ENCODE measurements around the gene ABCC4.

Gene ABCC4, protein sequence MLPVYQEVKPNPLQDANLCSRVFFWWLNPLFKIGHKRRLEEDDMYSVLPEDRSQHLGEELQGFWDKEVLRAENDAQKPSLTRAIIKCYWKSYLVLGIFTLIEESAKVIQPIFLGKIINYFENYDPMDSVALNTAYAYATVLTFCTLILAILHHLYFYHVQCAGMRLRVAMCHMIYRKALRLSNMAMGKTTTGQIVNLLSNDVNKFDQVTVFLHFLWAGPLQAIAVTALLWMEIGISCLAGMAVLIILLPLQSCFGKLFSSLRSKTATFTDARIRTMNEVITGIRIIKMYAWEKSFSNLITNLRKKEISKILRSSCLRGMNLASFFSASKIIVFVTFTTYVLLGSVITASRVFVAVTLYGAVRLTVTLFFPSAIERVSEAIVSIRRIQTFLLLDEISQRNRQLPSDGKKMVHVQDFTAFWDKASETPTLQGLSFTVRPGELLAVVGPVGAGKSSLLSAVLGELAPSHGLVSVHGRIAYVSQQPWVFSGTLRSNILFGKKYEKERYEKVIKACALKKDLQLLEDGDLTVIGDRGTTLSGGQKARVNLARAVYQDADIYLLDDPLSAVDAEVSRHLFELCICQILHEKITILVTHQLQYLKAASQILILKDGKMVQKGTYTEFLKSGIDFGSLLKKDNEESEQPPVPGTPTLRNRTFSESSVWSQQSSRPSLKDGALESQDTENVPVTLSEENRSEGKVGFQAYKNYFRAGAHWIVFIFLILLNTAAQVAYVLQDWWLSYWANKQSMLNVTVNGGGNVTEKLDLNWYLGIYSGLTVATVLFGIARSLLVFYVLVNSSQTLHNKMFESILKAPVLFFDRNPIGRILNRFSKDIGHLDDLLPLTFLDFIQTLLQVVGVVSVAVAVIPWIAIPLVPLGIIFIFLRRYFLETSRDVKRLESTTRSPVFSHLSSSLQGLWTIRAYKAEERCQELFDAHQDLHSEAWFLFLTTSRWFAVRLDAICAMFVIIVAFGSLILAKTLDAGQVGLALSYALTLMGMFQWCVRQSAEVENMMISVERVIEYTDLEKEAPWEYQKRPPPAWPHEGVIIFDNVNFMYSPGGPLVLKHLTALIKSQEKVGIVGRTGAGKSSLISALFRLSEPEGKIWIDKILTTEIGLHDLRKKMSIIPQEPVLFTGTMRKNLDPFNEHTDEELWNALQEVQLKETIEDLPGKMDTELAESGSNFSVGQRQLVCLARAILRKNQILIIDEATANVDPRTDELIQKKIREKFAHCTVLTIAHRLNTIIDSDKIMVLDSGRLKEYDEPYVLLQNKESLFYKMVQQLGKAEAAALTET (N-terminal part only)
- 9.3 to 40.2 (median 20.4) reads per million in 18 experiments for total RNA-seq

DNA sequence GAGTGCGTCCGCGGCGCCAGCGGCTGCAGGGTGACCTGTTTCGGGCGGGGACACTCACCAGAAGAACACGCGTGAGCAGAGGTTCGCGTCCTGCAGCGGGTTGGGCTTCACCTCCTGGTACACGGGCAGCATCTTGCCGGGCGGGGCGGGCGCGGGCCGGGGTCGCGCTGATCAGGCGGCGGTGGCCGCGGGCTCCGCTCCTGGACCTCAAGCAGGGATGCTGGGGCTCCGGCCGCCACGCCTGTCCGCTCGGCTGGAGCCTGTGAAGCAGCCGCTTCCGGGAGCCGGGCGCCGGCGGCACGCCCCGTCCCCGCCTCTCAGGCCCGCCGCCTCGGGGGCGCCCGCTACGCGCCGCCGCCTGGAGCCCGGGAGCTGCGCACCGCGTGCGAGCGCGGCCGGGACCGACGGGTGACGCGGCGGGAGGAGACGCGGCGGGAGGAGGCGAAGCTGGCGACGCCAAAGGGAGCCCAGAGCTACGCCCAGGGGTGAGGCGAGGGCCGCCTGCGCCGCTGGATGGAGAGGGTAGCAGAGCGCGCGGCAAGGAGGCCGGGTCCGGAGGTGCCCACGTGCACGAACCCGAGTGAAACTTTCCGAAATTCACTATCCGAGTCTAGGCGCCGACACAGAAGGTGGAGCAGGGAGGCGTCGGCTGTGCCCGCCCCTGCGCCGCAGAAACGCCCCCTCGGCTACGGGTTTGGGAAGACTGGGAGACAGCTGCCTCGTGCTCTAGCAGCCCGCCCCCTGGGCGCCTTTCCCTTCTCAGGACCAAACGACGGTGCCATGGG lies at the start of gene ABCC4:
TSS of gene ABCC4 (minus strand) at position 269 of the 785 bp plus-strand sequence. CDS start at position 132, 137 bp downstream.
- peak; percentile 60 to 82 for DNase-seq

- DNase-seq, result peak in 1 of 2 donors; percentile 8
Measured at GRCh38 chr13:95349267-95349666, 48.0 kb upstream of the ABCC4 start.

DNA sequence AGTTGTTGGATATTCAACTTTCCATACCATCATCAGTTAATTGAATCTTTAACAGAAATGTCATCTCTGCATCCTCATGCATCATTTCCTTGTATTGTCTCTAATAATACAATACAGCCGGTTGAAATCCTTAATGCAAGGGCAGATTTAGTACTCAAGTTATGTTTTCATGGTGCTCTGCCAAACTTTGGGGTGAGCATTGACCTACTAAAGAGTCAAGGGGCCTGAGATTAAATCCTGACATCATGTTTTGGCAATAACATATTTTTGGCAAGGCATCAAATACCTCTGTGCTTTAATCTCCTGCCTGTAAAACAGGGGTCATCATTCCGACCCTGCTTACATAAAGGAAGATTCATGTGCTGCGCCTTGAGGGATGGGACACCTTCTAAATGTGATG lies 42.7 kb upstream of the ABCC4 start:
- DNase-seq, result no peak

DNA sequence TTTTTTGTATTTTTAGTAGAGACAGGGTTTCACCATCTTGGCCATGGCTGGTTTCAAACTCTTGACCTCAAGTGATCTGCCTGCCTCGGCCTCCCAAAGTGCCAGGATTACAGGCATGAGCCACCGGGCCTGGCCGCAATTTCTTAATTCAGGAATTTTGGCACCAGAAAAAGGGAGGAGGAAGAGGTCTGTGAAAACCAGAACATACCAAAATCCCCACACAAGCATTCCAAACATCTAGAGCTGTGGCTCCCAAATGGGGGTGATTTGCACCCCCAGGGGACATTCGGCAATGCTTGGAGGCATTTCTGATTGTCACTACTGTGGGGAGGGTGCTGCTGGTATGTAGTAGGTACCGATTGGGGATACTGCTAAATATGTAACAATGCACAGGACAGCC lies 40.2 kb upstream of the ABCC4 start:
- DNase-seq, result no peak

- DNase-seq, result no peak
Measured at GRCh38 chr13:95338905-95339304, 37.7 kb upstream of the ABCC4 start.

DNA sequence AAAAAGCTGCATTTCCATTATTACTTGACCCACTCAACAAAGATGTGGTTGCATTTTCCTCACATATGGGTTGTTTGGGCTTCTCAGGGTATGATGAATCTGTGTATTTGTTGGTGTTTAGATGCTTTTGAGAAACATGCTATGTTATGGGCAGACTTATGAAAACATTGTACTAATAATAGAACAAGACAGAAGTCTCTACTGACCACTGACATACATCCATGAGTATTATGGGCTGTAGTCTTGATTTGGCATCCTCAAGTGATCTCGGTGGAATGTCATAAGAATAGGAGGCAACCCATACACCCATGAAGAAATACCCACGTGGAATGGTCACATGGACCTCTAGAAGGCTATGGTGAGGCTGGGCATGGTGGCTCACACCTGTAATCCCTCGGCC lies 36.3 kb upstream of the ABCC4 start:
- DNase-seq, result no peak

GRCh38 chr13:95335667-95336066 lies 34.4 kb upstream of the ABCC4 start:
- DNase-seq, result no peak

GRCh38 chr13:95328386-95328785 lies 27.1 kb upstream of the ABCC4 start:
- no peak for DNase-seq

- DNase-seq, result no peak
Measured at GRCh38 chr13:95327190-95327589, 25.9 kb upstream of the ABCC4 start.

- DNase-seq, result no peak
Measured at GRCh38 chr13:95326695-95327094, 25.4 kb upstream of the ABCC4 start.

- DNase-seq, result no peak
Measured at GRCh38 chr13:95325485-95325884, 24.2 kb upstream of the ABCC4 start.

DNA sequence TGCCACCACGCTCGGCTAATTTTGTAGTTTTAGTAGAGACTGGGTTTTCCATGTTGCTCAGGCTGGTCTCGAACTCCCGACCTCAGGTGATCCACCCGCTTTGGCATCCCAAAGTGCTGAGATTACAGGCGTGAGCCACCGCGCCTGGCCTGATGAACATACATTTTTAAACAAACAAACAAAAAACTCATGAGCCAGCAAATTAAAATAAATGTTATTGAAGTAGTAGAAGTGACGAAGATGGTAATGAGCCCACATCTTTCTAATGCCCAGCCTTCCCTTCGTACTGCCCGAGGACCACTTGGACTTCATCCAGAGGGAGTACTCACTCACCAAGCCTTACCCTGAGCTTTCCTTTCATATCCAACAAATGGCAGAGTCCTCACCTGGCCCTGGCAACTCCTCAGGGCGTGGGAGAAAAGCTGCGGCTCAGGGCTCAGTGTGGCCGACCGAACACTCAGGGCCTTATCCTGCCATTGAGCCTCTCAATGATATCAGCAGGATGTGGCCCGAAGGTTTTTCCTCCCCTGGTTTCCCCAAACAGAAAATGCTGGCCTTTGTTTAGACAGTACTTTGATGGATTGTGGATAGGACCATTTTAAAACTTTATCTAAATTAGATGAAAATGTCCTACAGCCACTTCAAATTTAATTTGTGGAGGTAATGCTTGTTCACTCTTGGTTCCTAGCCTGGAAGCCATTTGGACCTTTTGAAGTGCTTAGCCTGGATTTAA lies 22.8 kb upstream of the ABCC4 start:
- no peak for DNase-seq

DNA sequence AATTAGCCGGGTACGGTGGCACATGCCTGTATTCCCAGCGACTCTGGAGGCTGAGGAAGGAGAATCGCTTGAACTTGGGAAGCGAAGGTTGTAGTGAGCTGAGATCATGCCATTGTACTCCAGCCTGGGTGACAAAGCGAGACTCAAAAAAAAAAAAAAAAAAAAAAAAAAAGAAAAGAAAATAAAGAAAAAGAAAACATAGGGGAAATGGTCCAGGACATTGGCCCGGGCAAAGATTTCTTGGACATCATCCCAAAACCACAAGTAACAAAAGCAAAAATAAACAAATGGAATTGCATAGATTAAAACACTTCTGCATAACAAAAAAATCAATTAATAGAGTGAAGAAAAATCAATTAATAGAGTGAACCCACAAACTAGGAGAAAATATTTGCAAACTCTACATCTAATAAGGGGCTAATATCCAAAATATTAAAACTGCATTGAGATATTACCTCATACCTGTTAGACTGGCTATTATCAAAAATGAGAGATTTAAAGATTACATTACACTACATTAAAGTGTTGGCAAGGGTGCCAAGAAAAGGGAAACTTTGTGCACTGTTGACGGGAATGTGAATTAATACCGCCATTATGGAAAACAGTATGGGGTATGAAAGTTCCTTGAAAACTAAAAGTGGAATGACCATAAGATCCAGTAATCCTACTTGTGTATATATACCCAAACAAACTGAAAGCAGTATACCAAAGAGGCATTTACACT lies 18.5 kb upstream of the ABCC4 start:
- DNase-seq, result no peak

GRCh38 chr13:95317039-95317989 lies 16.1 kb upstream of the ABCC4 start:
- no peak for DNase-seq

DNA sequence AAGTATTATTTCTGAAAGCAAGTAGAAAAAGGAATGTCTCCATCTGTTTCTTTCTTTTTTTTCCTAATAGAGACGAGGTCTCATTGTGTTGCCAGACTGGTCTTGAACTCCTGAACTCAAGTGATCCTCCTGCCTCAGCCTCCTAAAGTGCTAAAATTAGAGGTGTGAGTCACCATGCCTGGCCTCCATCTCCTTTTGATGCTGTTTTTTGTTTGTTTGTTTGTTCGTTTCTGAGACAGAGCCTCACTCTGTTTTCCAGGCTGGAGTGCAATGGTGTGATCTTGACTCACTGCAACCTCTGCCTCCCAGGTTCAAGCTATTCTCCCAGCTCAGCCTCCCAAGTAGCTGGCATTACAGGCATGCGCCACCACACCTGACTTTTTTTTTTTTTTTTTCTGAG lies 14.5 kb upstream of the ABCC4 start:
- no peak for DNase-seq

DNA sequence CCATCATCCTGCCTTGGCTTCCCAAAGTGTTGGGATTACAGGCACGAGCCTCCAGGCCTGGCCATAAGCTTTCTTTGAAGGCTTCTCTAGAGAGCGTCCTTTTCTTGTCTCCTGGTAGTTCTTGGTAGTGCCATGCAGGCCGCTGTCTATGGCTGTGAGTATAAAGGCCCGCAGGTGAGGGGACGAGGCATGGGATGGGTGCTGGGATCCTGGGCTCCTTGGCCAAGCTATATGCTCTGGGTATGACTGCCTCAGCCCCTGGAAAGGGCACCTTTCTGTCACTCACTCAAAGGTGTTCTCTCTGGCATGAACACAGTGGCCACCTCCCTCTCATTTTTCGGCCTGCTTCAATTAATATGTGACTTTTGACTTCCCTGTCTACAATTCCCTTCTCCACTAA lies 6.3 kb upstream of the ABCC4 start:
- DNase-seq, result no peak

GRCh38 chr13:95304453-95304852 lies 3.2 kb upstream of the ABCC4 start:
- no peak for DNase-seq

- DNase-seq, result no peak
Measured at GRCh38 chr13:95301968-95302393, 730 bp upstream of the ABCC4 start.

GRCh38 chr13:95300625-95301182 lies 547 bp downstream of the ABCC4 start:
- peak; percentile 5 to 18 for DNase-seq
